ENCODE data around the gene PAFAH1B2. TPM values are rescaled to one million over a fixed set of nuclear protein-coding genes. Genes with fewer than 3 reads are reported as not detected.
A peak's percentile ranks its signal among the peaks of the same experiment; 100 is the strongest.

PAFAH1B2 gene
- total RNA-seq, 1 donor from 2014 or later, result 190 TPM

DNA sequence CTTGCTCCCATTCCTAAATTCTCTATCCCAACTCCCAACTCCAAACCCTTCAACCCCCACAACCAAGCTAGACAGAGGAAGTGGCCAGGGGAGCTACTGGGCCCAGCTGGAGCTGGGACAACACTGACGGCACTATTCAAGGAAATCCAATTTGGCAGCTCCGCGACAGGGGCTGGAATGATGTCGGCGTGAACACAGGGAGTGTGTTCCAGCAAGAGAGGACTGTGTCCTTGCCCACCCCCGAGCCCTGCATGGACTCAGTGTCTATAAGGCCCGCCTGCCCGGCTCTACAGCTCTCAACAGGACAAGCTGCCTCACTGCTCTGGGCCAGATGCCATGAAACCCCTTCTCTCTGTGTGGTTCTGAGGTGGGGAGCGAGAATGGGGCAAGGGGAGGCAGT, 76.5 kb downstream of the PAFAH1B2 start:
- no peak for DNase-seq (ENCODE audit: low read depth in 2 of 2)

DNA sequence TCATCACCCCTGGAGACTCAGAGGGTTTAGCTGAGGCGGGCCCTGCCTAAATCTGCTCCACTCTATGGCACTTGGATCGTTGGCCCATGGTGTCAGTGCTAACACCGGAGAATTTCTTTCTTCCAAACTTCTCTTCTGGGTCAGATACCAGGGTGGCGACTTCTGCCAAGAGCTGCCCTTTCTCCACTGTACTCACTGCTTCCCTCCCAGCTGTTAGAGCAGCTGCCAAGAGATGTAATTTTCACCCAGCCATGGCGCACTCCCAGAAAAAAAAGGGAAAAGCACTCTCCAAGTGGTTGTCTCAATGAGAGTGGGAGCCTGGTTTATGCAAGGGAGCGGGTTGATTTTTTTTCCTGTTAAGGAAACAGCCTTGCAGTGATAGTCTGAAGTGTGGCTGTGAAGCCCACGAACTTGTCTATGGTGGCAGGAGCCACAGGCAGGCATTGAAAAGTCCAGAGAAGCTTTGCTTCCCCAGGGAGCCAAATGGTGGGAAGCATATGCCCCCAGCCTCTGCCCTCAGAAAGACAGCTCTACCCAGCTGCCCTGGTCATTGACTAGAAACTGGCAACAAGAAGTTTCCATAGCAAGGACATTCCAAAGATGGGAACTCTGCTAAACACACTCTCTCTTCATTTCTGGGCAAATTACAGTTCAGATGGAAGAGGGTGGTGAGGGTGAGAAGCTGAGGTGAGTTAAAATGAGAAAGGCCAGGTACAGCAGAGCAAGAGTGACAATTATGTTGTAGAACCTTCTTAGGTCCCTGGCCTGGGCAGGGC, 77.1 kb downstream of the PAFAH1B2 start:
- no peak for DNase-seq (ENCODE audit: low read depth in 2 of 2)

DNA sequence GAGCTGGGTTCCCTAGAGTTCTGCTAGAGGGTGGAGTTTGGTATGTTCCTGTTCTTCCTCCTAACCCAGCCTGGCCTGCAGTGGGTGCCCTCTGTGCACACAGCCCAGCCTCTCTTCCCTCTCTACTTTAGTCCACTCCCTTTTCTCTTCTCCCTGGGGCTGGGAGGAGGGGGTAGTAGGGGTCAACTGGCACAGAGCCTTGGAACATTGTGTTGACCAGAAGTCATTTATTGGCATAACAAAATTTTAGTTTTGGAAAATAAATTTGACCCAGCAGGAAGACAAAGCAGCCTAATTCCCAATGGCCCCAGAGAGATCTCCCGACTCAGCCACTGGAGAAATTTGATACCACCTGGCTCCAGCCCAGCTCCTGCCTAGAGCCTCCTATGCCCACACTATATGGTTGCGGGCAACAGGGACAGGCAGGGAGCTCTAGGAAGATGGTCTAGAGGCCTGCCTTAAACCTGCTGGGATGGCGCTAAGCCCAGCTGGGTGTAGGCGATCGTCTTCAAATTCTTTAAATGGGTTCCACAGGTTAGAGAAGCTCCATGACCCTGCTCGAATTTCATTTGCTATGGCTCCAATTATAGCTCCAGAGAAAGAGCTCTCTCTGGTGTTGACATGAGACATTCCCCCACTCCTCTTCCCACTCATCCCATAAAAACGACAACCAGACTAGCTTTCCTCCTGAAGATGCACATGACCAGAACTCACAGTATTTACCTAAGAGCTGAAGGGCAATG, 77.9 kb downstream of the PAFAH1B2 start:
- DNase-seq (ENCODE audit: low read depth in 2 of 2), result peak; percentile 25 to 64

DNA sequence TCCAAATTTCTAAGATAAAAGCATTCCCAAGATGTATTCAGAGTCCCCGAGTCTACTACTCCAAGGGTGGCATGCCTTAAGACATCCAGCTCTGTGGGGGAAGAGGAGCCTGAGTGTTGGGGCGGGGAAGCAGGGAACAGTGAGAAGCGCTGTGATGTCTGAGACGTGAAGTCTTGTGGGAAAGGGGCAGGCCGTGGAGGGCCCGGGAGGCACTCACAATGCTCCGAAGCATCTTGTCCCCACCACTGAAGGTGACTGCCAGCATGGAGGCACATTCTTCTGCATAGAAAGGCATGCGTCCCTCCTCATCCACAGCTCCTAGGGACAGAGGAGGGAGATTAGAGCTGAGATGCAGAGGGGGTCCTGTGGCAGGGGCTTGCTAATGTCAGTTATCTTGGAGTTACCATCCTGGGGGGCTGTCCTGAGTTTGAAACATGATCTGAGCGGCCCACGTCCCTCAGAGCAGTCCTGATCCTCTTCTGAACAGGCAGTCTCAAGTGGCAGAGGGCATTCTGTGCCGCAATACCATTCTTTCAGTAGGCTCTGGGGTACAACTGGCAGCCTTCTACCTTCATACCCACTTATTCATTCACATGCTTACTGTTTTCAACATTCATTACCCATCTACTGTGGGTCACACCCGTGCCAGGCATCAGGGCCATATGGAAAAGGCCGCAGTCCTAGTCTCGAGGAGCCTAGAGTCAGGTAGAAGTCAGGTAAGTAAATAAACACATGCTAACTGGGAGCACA, 79.1 kb downstream of the PAFAH1B2 start:
- DNase-seq (ENCODE audit: low read depth in 2 of 2), result no peak

DNA sequence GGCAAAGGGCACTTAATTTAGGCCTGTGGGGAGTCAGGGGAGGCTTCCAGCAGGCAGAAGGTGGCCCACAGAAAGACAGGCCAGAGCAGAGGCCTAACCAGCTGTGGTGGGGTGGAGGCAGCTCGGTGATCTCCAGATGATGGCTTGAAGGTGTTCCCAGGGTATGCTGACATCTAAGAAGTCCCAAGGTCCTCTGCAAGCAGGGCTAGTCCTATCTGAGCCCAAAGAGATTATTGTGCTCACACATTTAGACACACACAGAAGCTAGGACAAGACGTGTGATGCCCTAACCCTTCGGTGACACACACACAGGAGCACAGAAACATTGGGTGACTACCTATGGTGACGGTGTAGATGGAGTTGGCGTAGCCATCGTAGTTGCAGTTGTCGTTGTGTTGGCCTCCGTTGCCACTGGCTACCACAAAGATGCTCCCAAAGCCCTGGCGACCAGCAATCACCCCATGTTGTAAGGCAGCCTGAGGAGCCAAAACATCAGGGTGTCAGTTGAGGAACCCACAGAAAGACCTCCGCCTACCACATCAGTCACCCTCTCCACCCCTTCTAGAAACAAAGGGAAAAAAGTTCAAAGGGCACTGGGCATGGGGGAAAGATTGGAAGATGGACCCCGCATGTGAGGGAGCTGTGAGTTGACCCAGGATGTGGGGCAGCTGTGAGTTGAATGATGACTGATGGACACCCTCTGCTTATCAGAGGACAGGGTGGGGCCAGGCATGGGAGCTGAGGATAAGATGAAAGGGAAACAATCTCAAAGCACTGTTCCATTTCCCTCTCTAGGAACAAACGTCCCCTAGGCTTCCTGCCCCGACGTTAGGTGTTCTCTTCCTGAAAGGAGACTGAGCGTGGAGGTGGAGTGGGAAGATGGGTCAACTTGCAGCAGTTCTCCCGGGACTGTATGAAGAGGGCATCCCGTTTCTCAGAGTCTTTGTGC, 79.9 kb downstream of the PAFAH1B2 start:
- DNase-seq (ENCODE audit: low read depth in 2 of 2), result no peak

DNA sequence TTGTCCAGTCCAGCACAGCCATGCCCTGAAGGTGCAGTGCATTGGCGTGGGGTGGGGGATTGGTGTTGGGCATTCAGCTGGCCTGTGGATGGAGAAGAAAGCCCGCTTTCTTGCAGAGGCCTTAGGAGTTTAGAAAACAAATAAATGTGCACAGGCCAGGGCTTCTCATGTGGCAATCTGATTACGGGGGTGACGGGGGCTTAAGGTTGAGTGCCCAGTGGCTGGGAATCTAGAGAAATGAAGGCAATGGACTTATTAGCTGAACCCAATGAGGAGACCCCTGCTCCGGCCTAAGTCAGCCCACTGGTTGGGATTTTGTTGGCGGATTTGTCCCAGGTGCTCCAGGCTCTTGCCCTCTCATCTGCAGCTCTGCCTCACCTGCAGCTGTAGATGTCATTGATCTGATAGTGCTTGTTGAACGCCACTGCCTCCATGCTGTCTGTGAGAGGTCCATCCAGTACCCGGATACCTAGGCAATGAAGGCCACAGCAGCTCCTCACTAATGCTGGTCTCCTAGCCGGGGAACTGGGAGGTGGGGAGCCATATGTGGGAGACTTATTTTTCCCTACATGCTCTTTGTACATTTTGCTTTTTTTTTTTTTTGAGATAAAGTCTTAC, 81.6 kb downstream of the PAFAH1B2 start:
- no peak for DNase-seq (ENCODE audit: low read depth in 2 of 2)

Other genes with a start within 250 kb of the PAFAH1B2 start
- gene SIK3, start 45.9 kb upstream of the PAFAH1B2 start, total RNA-seq, result 6.4 and 11.4 TPM in 2 replicates
- gene SIDT2, start 34.5 kb downstream of the PAFAH1B2 start, total RNA-seq, result 6.4 and 12.1 TPM in 2 replicates
- 6.0 and 12.5 TPM in 2 replicates for gene TAGLN, start 55.1 kb downstream of the PAFAH1B2 start, total RNA-seq
- gene PCSK7, start 87.8 kb downstream of the PAFAH1B2 start, total RNA-seq, result 31.1 and 33.9 TPM in 2 replicates
- 5.4 and 7.6 TPM in 2 replicates for gene RNF214, start 88.4 kb downstream of the PAFAH1B2 start, total RNA-seq
- 1.4 and 1.9 TPM in 2 replicates for gene BACE1-AS, start 147.1 kb downstream of the PAFAH1B2 start, total RNA-seq
- 6.9 and 10.2 TPM in 2 replicates for gene BACE1, start 172.0 kb downstream of the PAFAH1B2 start, total RNA-seq
- 12.0 and 19.6 TPM in 2 replicates for gene CEP164, start 183.6 kb downstream of the PAFAH1B2 start, total RNA-seq